CD4-positive, CD25-positive, alpha-beta regulatory T cell (primary cell): ENCODE measurements around the gene PLEKHM3. TPM values are rescaled to one million over a fixed set of nuclear protein-coding genes. Genes with fewer than 3 reads are reported as not detected.

Experiments used
- ATAC-seq, 2 donors: fragments of 150-1000 bp; cut with Tn5 transposase; one replicate each; pipeline ENCODE4 v1.10.0; 2021; ENCODE audit warnings: low read depth in 2 of 2, moderate number of reproducible peaks in 2 of 2, moderate library complexity in 1 of 2
- DNase-seq, 3 donors: peaks; one replicate each; pipeline versions ENCODE4 v3.0.0 to v3.0.0-alpha.2; 2012 to 2022; ENCODE audit warnings: mixed read lengths in 1 of 3
- H3K27ac ChIP-seq: one replicate; pipeline ENCODE4 v1.7.0; 2013; ENCODE audit warnings: mild to moderate bottlenecking, low read length; ENCODE audit not compliant: insufficient read depth, poor library complexity, severe bottlenecking
- H3K27me3 ChIP-seq: one replicate; pipeline ENCODE4 v1.7.0; 2013; ENCODE audit warnings: low read length; ENCODE audit not compliant: control insufficient read depth, insufficient read depth
- H3K36me3 ChIP-seq: one replicate; pipeline ENCODE4 v1.7.0; 2013; ENCODE audit warnings: mild to moderate bottlenecking, low read length, moderate library complexity; ENCODE audit not compliant: control insufficient read depth, insufficient read depth
- H3K4me1 ChIP-seq: 2 replicates; pipeline ENCODE4 v1.7.0; 2013; ENCODE audit warnings: mild to moderate bottlenecking, low read length; ENCODE audit not compliant: insufficient read depth, control insufficient read depth, poor library complexity, severe bottlenecking
- H3K4me3 ChIP-seq: one replicate; pipeline ENCODE4 v1.7.0; 2013; ENCODE audit warnings: low read depth, mild to moderate bottlenecking, low read length, moderate library complexity
- H3K9me3 ChIP-seq, 2 experiments: 1 replicate in 1 of 2; 2 replicates in 1 of 2; pipeline ENCODE4 v1.7.0; 2013; ENCODE audit warnings: low read length in 2 of 2, mild to moderate bottlenecking in 1 of 2, moderate library complexity in 1 of 2; ENCODE audit not compliant: control insufficient read depth in 2 of 2
- H3K27ac Mint-ChIP-seq, 3 donors: one replicate each; pipeline ENCODE4 v1.8.0; 2020 to 2022; ENCODE audit warnings: mild to moderate bottlenecking in 3 of 3, mixed read lengths in 3 of 3, moderate library complexity in 2 of 3
- H3K27me3 Mint-ChIP-seq: one replicate; pipeline ENCODE4 v1.8.0; 2022; ENCODE audit warnings: mild to moderate bottlenecking, mixed read lengths
- H3K36me3 Mint-ChIP-seq: one replicate; pipeline ENCODE4 v1.8.0; 2020; ENCODE audit warnings: mixed read lengths
- H3K4me1 Mint-ChIP-seq, 4 donors: one replicate each; pipeline ENCODE4 v1.8.0; 2020 to 2022; ENCODE audit warnings: mixed read lengths in 4 of 4, mild to moderate bottlenecking in 1 of 4
- H3K4me3 Mint-ChIP-seq, 4 donors: one replicate each; pipeline ENCODE4 v1.8.0; 2020 to 2022; ENCODE audit warnings: mild to moderate bottlenecking in 4 of 4, mixed read lengths in 4 of 4, moderate library complexity in 3 of 4
- H3K9me3 Mint-ChIP-seq, 7 donors: one replicate each; pipeline ENCODE4 v1.8.0; 2020 to 2022; ENCODE audit warnings: mixed read lengths in 7 of 7, mild to moderate bottlenecking in 3 of 7, moderate library complexity in 2 of 7
- polyA plus RNA-seq, 4 donors: library from polyadenylated mRNA; unstranded; fragments of 300-500 nt; fragmentation: Illumina TruSeq; gene quantifications; one replicate each; pipeline ENCODE4 v1.2.3, GENCODE V29; 2021
- total RNA-seq: library from RNA; stranded (reverse); gene quantifications from one replicate; pipeline ENCODE4 v1.2.3, GENCODE V29; 2022

PLEKHM3 gene, protein sequence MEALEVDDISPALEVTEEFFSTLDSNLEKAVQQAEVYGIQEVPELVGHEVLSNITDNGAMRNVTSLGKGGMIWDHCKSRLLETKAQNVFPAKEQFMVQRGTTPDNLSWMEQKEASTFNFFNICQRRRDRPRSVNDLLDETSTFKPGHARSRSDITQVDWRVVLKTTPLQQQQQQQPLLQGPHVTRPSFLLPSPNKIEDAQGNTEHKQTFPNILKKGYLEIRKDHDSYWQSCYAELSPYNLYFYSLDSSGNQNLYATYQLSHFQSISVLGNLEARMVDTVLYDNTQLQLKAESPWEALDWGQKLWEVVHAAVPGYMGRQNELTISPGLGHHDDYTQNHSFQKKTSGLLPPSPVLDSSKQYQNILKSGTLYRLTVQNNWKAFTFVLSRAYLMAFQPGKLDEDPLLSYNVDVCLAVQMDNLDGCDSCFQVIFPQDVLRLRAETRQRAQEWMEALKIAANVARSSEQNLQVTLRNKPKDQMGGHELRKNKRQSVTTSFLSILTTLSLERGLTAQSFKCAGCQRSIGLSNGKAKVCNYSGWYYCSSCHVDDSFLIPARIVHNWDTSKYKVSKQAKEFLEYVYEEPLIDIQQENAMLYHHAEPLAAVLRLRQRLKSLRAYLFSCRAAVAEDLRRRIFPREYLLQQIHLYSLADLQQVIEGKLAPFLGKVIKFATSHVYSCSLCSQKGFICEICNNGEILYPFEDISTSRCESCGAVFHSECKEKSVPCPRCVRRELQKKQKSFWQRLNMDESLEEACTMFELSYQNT
- total RNA-seq (15.1 TPM), polyA plus RNA-seq (1 to 10 TPM; 2.7 to 3.9 (median 3.1) TPM)

DNA sequence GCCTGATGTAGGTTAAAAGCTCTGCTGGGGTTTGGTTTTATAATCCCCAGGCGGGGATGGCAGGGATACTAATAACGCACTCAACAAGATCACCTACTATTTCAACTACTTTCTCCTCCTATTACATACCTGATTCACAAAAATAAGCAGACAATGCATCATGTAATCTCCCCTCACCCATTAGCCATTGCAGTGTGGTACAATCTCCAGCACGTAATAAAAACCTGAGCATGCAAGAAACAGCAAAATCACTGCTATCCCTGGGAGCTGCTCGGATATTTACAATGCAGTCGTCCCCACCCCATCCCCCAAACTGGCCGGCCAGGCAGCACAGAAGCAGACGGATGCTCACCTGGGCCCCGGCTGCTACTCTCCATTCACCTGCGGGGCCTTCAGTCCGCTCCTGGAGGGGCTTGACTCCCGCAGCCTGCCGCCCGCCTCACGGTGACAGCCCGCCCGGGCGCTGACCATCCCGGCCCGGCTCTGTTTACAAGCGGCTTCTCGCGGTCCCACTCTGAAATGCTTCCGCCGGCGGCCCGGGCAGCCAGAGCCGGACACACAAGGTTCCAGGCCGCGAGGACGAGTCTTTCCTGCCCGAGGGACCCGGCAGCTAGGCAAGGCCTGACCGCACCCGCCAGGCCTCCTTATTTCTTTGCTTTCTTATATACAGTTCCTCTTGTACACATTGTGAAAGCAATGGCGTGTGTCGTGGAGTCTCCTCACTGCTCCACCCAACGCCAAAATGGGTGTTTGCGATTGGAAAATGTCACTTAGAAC lies at the start of gene PLEKHM3:
PLEKHM3 (minus strand) TSS at position 491 of the 777 bp plus-strand sequence. CDS start 23,888 bp downstream, outside the sequence.
- peak; percentile 75 to 77 for ATAC-seq
- H3K27ac Mint-ChIP-seq, result peak within 1 kb of the TSS; percentile 92 to 100 (median 95)
- peaks cover 7% of the 10 kb centered on the region for H3K36me3 Mint-ChIP-seq
- no peaks in the 10 kb centered on the region for H3K9me3 ChIP-seq
- peak; percentile 38 to 90 (median 61) for DNase-seq
- peak within 1 kb of the TSS; percentile 85 to 98 (median 92) for H3K4me3 Mint-ChIP-seq
- H3K27me3 Mint-ChIP-seq, result no peaks in the 10 kb centered on the region
- peaks cover 8 to 33% (median 26%) of the 10 kb centered on the region in 4 donors for H3K4me1 Mint-ChIP-seq
- H3K27ac ChIP-seq, result peak within 1 kb of the TSS; percentile 50
- H3K27me3 ChIP-seq, result no peaks in the 10 kb centered on the region
- H3K4me3 ChIP-seq, result peak within 1 kb of the TSS; percentile 99
- no peaks in the 10 kb centered on the region for H3K36me3 ChIP-seq
- no peaks in the 10 kb centered on the region for H3K9me3 Mint-ChIP-seq
- peaks cover 8% of the 10 kb centered on the region for H3K4me1 ChIP-seq

DNA sequence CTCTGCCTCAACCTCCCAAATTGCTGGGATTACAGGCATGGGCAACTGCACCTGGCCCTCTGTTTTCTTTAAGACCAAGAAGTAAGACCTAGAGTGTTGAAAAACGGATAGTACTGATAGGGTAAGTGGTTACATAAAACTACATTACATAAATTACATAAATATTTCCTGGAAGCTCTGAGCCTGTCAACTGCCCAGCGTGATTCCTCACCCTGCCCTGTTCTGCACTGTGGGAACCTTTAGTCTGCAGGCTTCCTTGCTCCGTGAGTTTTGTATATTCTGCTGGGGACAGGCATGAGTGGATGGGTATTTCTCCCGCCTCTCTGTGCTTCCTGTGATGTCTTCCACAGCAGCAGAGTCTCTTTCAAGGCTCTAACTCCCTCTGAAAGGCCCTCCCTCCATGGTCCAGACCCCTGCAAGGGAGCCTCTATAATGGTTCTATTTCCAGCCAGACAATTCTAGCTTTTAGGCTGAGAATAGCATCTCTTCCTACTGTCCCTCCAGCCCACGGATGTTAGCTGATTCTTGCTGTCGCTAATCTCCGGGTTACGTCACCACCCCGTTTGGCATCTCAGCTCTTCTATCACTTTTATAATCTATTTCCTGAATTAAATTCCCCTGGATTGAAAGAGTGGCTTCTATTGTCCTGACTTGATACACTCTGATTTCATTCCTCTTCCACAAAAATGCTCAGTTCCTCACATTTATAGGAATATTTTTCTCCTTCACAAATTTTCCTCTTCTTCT lies 49.5 kb upstream of the PLEKHM3 start:
- Histone ChIP-seq H3K4me1 (no peaks in the 10 kb centered on the region), H3K9me3 (no peaks in the 10 kb centered on the region), H3K4me3 (no peak overlapping the region), H3K36me3 (no peaks in the 10 kb centered on the region), H3K27me3 (no peaks in the 10 kb centered on the region), H3K27ac (no peak overlapping the region)
- Mint-ChIP-seq H3K36me3 (no peaks in the 10 kb centered on the region), H3K27ac (no peak overlapping the region), H3K9me3 (peaks cover 0 to 2% (median 0%) of the 10 kb centered on the region in 7 donors), H3K27me3 (peaks cover 22% of the 10 kb centered on the region), H3K4me1 (peaks cover 0 to 1% (median 0%) of the 10 kb centered on the region in 4 donors), H3K4me3 (no peak overlapping the region)
- DNase-seq, result no peak
- ATAC-seq, result no peak

DNA sequence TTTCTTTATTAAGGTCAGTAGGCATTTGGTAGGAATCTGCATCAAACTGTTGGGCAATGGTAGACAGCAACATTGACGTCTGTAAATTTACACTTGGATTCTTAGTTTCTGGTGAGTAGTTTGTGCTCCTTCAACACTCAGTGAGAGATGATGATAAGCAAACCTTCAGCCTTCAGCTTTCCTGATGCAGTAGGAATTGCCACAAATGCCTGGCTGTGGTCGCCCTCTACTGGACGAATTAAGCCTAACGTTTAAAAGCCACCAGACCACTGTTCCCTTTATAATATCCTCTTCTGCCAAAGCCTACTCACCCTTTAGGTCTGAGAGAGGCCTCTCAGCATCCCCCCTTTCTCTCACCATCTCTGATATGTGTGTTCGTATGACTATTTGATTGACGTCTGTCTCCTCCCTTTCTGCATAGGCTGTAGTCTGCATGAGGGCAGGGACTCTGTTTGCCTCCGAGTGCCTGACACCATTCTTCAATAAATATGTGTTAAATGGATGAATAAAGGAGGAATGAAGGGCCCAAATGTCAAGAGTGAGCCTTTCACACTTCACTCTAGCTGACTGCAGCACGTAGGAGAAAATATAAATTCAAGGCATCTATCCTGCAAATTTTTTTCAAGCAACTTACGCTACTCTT lies 47.0 kb upstream of the PLEKHM3 start:
- DNase-seq, result peak; percentile 18 to 61 (median 48)
- H3K4me3 ChIP-seq, result no peak overlapping the region
- Mint-ChIP-seq H3K27me3 (peaks cover 23% of the 10 kb centered on the region), H3K9me3 (peaks cover 0 to 1% (median 0%) of the 10 kb centered on the region in 7 donors), H3K4me1 (peaks cover 0 to 1% (median 0%) of the 10 kb centered on the region in 4 donors), H3K27ac (no peak overlapping the region), H3K36me3 (no peaks in the 10 kb centered on the region), H3K4me3 (no peak overlapping the region)
- no peaks in the 10 kb centered on the region for H3K27me3 ChIP-seq
- H3K27ac ChIP-seq, result no peak overlapping the region
- no peaks in the 10 kb centered on the region for H3K4me1 ChIP-seq
- H3K36me3 ChIP-seq, result no peaks in the 10 kb centered on the region
- ATAC-seq, result peak; percentile 31 to 43
- H3K9me3 ChIP-seq, result no peaks in the 10 kb centered on the region

DNA sequence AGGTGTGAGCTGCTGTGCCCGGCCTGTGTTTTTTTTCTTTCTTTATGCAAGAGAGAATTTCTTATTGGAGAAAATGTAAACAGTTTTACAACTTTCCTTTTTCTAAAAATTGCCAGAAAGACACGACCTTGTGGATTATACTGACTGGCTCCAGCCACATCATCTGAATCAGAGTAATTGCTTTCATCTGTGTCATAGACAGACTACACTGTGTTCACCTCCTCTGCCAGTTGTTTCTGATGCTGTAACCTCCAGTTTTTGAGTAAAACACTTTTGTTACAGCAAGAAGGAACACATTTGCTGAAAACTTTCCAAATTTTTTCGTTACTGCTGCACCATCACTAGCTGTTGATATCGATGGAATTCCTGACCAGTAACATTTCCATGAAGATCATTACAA lies 43.9 kb upstream of the PLEKHM3 start:
- Mint-ChIP-seq H3K27me3 (peaks cover 15% of the 10 kb centered on the region), H3K4me1 (peaks cover 0 to 1% (median 0%) of the 10 kb centered on the region in 4 donors), H3K36me3 (no peaks in the 10 kb centered on the region), H3K4me3 (no peak overlapping the region), H3K9me3 (no peaks in the 10 kb centered on the region), H3K27ac (no peak overlapping the region)
- DNase-seq (no peak), ATAC-seq (no peak)
- Histone ChIP-seq H3K27me3 (no peaks in the 10 kb centered on the region), H3K27ac (no peak overlapping the region), H3K4me3 (no peak overlapping the region), H3K9me3 (no peaks in the 10 kb centered on the region), H3K36me3 (no peaks in the 10 kb centered on the region), H3K4me1 (no peaks in the 10 kb centered on the region)

DNA sequence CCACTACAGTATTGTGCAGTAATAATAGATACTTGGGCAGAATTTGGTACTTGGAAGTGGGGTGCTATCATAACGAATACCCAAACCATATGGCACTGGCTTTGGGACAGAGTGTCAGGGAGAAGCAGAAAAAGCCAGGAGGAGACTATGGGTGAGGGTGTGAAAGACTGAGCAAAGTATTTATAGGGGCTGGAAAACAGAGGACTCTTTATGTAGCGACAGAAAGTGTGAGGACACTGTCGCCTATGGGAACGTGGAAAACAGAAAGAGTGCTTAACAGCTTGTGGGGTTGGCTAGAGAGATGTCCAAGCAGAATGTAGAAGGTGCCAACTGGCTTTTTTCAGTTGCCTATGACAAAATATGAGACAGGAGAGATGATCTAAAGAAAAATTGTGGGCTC lies 40.7 kb upstream of the PLEKHM3 start:
- Mint-ChIP-seq H3K27me3 (peaks cover 14% of the 10 kb centered on the region), H3K9me3 (no peaks in the 10 kb centered on the region), H3K36me3 (no peaks in the 10 kb centered on the region), H3K4me3 (no peak overlapping the region), H3K4me1 (no peaks in the 10 kb centered on the region), H3K27ac (no peak overlapping the region)
- H3K36me3 ChIP-seq, result no peaks in the 10 kb centered on the region
- H3K4me3 ChIP-seq, result no peak overlapping the region
- ATAC-seq (no peak), DNase-seq (no peak)
- no peak overlapping the region for H3K27ac ChIP-seq
- no peaks in the 10 kb centered on the region for H3K27me3 ChIP-seq
- H3K9me3 ChIP-seq, result no peaks in the 10 kb centered on the region
- no peaks in the 10 kb centered on the region for H3K4me1 ChIP-seq

DNA sequence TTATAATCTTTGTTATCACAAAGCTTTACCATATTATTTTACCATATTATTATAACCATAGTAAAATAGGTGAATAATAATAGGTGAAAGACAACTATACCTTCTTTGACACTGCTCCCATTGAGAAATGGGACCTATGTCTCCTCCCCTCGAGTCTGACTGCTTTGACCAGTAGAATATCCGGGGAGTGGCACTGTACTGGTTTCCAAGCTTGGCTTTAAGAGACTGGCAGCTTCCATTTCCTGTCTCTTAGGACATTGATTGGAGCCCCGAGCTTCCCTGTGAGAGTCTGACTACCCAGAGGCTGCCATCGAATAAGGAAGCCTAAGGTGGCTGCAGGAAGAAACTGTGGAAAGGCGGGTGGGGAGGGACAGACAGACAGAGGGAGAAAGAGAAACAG lies 40.1 kb upstream of the PLEKHM3 start:
- no peak overlapping the region for H3K27ac Mint-ChIP-seq
- H3K27ac ChIP-seq, result no peak overlapping the region

More for the DNA sequence above, 40.1 kb upstream of the PLEKHM3 start:
- no peak overlapping the region for H3K4me3 ChIP-seq
- H3K4me1 ChIP-seq, result no peaks in the 10 kb centered on the region
- H3K36me3 Mint-ChIP-seq, result no peaks in the 10 kb centered on the region
- H3K9me3 Mint-ChIP-seq, result no peaks in the 10 kb centered on the region
- DNase-seq (no peak), ATAC-seq (no peak)
- H3K9me3 ChIP-seq, result no peaks in the 10 kb centered on the region
- no peak overlapping the region for H3K4me3 Mint-ChIP-seq
- no peaks in the 10 kb centered on the region for H3K27me3 ChIP-seq
- H3K36me3 ChIP-seq, result no peaks in the 10 kb centered on the region
- no peaks in the 10 kb centered on the region for H3K4me1 Mint-ChIP-seq
- H3K27me3 Mint-ChIP-seq, result peaks cover 17% of the 10 kb centered on the region
